PC-3 (cell line): ENCODE results near the gene TOLLIP. TPM values are rescaled to one million over a fixed set of nuclear protein-coding genes. Genes with fewer than 3 reads are reported as not detected.
"Not testable (repeated sequence)": the region's sequence is repeated elsewhere in the genome, so short reads cannot be mapped to it uniquely, and the experiment has no call there.

Experiments
- ATAC-seq: fragments of 200-7000 bp; cut with Tn5 transposase; 2 replicates; pipeline ENCODE4 v1.9.1; 2020; ENCODE audit warnings: mild to moderate bottlenecking, moderate library complexity
- BruUV-seq: library from RNA; stranded (reverse); fragments of 400-500 nt; replicated peaks from 2 replicates; lab custom pipeline; 2021; lab: Mats Ljungman, UMichigan
- CTCF ChIA-PET: fragments of 300-600 bp; sonication (Branson Sonifier 250); formaldehyde crosslinking; loops from one replicate; lab custom pipeline; 2022; ENCODE audit warnings: antibody characterized with exemption; lab: Charles Lee
- POLR2A ChIA-PET: fragments of 300-600 bp; sonication (Branson Sonifier 250); formaldehyde crosslinking; loops from one replicate; lab custom pipeline; 2022; ENCODE audit warnings: antibody characterized with exemption; ENCODE audit not compliant: unreplicated experiment; lab: Charles Lee
- DNase-seq: peaks from one replicate; pipeline ENCODE4 v3.0.0-alpha.2; 2015
- H2AFZ ChIP-seq: fragments of 300-600 bp; sonication (generic); 2 replicates; pipeline ENCODE4 v1.6.0; 2016; ENCODE audit warnings: antibody characterized with exemption, low read length
- H3F3A ChIP-seq: fragments of 300-600 bp; sonication (generic); one replicate; pipeline ENCODE4 v1.6.0; 2017; ENCODE audit warnings: antibody characterized with exemption, low read length, control low read depth, mild to moderate bottlenecking; ENCODE audit not compliant: unreplicated experiment
- H3K27ac ChIP-seq: fragments of 300-600 bp; sonication (generic); 2 replicates; pipeline ENCODE4 v1.5.1; 2016; ENCODE audit warnings: mild to moderate bottlenecking, low read length
- H3K27me3 ChIP-seq: fragments of 300-600 bp; sonication (generic); 2 replicates; pipeline ENCODE4 v1.6.1; 2016; ENCODE audit warnings: low read length, mixed read lengths
- H3K36me3 ChIP-seq: fragments of 300-600 bp; sonication (generic); 2 replicates; pipeline ENCODE4 v1.6.1; 2016; ENCODE audit warnings: low read depth, mixed run types, low read length, mixed read lengths
- H3K4me1 ChIP-seq: fragments of 300-600 bp; sonication (generic); 2 replicates; pipeline ENCODE4 v1.5.1; 2016; ENCODE audit warnings: low read length; ENCODE audit not compliant: insufficient read depth
- H3K4me2 ChIP-seq: fragments of 300-600 bp; sonication (generic); 2 replicates; pipeline ENCODE4 v1.6.0; 2016; ENCODE audit warnings: low read length
- H3K4me3 ChIP-seq: fragments of 300-600 bp; sonication (generic); 2 replicates; pipeline ENCODE4 v1.5.1; 2016; ENCODE audit warnings: mild to moderate bottlenecking, low read length, mixed read lengths
- H3K79me2 ChIP-seq: fragments of 300-600 bp; sonication (generic); 2 replicates; pipeline ENCODE4 v1.6.1; 2017; ENCODE audit warnings: low read length, mixed read lengths
- H3K9ac ChIP-seq: fragments of 300-600 bp; sonication (generic); 2 replicates; pipeline ENCODE4 v1.6.0; 2016; ENCODE audit warnings: mild to moderate bottlenecking, low read length
- H3K9me2 ChIP-seq: fragments of 300-600 bp; sonication (generic); replicated peaks from 2 replicates; pipeline ENCODE4 v1.6.1; 2016; ENCODE audit warnings: mixed run types, low read length, mixed read lengths
- H3K9me3 ChIP-seq: fragments of 300-600 bp; sonication (generic); 2 replicates; pipeline ENCODE4 v1.6.1; 2016; ENCODE audit warnings: low read length, mixed read lengths
- H4K20me1 ChIP-seq: fragments of 300-600 bp; sonication (generic); 2 replicates; pipeline ENCODE4 v1.6.1; 2016; ENCODE audit warnings: low read length, mixed read lengths
- EZH2 ChIP-seq: fragments of 300-600 bp; sonication (generic); IDR thresholded peaks from one replicate; pipeline ENCODE4 v1.6.1; 2017; ENCODE audit warnings: antibody characterized with exemption, mild to moderate bottlenecking, low read length; ENCODE audit not compliant: unreplicated experiment
- EZH2phosphoT487 ChIP-seq: fragments of 300-600 bp; sonication (generic); IDR thresholded peaks from 2 replicates; pipeline ENCODE4 v1.6.1; 2018; ENCODE audit warnings: mild to moderate bottlenecking, antibody characterized with exemption, low read length, borderline replicate concordance
- intact Hi-C: fragments of 100-400 bp; cut with micrococcal nuclease; formaldehyde crosslinking; loops from 2 replicates; pipeline ENCODE4 v1.9.0; 2023
- total RNA-seq: library from RNA; depleted of rRNA; stranded (reverse); fragments of >200 nt; gene quantifications from 2 replicates; pipeline ENCODE4 v1.2.3, GENCODE V29; 2014
- TF ChIP-seq, protein P1 (sequence below): fragments of 300-600 bp; sonication (generic); conservative IDR thresholded peaks from 2 replicates; pipeline ENCODE4 v1.5.1; 2017; ENCODE audit warnings: antibody characterized with exemption, low read depth, mild to moderate bottlenecking, low read length

Gene TOLLIP
- total RNA-seq, 1 experiment from 2014 or later: 43.2 TPM

DNA sequence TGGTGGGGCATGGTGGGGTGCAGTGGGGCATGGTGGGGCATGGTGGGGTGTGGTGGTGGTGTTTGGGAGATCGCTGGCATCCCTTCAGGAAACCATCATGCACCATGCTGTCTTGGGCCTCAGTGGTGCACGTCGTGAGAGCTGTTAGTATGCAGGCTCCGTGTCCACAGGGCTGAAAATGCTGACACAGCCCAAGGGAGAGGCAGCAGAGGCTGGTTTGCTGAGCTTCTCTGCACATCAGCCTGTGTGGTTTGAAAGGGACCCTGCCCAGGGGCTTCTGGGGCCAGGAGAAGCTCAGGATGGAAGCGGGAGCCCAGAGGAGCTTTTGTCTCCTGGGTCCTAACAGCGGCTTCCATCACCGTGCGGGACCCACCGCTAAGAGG is 56.3 kb downstream of the TOLLIP start:
- no peak overlapping the region for H3K27ac ChIP-seq
- H3F3A ChIP-seq: no peaks in the 10 kb centered on the region
- H3K36me3 ChIP-seq: no peaks in the 10 kb centered on the region
- H2AFZ ChIP-seq: no peak overlapping the region
- H3K27me3 ChIP-seq: no peaks in the 10 kb centered on the region
- no peaks in the 10 kb centered on the region for H3K4me1 ChIP-seq
- no peaks in the 10 kb centered on the region for H4K20me1 ChIP-seq
- no peaks in the 10 kb centered on the region for H3K9me3 ChIP-seq
- no peaks in the 10 kb centered on the region for H3K9me2 ChIP-seq
- DNase-seq (no peak), ATAC-seq (no peak)
- H3K79me2 ChIP-seq: no peaks in the 10 kb centered on the region
- BruUV-seq: no TSS peak
- ChIA-PET POLR2A (no interaction called here), CTCF (no interaction called here)
- no peak overlapping the region for H3K9ac ChIP-seq
- no peak overlapping the region for H3K4me3 ChIP-seq
- intact Hi-C loops: no loop called here
- no peak overlapping the region for H3K4me2 ChIP-seq
- TF ChIP-seq EZH2phosphoT487 (no peak), EZH2 (no peak)
- TF ChIP-seq, protein P1, sequence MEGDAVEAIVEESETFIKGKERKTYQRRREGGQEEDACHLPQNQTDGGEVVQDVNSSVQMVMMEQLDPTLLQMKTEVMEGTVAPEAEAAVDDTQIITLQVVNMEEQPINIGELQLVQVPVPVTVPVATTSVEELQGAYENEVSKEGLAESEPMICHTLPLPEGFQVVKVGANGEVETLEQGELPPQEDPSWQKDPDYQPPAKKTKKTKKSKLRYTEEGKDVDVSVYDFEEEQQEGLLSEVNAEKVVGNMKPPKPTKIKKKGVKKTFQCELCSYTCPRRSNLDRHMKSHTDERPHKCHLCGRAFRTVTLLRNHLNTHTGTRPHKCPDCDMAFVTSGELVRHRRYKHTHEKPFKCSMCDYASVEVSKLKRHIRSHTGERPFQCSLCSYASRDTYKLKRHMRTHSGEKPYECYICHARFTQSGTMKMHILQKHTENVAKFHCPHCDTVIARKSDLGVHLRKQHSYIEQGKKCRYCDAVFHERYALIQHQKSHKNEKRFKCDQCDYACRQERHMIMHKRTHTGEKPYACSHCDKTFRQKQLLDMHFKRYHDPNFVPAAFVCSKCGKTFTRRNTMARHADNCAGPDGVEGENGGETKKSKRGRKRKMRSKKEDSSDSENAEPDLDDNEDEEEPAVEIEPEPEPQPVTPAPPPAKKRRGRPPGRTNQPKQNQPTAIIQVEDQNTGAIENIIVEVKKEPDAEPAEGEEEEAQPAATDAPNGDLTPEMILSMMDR: no peak

DNA sequence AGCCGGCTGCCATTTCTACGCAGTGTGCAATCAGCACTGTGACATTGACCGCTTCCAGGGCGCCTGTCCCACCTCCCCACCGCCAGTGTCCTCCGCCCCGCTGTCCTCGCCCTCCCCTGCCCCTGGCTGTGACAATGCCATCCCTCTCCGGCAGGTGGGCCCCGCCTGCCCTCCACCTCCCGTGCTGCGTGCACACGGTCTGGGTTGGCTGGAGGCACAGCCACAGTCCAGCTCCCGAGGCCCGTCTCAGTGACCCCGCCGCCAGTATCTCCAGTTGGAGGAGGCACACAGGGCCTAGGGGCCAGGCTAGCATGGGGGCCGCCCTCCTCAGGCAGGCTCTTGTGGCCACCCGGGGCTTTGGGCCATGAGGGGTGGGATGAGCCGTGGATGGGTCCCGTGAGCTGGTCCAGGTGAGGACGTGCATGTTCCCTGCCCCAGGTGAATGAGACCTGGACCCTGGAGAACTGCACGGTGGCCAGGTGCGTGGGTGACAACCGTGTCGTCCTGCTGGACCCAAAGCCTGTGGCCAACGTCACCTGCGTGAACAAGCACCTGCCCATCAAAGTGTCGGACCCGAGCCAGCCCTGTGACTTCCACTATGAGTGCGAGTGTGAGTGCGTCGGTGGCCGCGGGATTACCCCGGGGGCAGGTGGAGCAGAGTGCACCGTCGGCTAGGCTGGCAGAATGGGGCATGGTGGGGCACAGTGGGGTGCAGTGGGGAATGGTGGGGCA is 56.9 kb downstream of the TOLLIP start:
- Histone ChIP-seq H3K4me3 (no peak overlapping the region), H3K27me3 (no peaks in the 10 kb centered on the region), H3K4me1 (no peaks in the 10 kb centered on the region), H3F3A (no peaks in the 10 kb centered on the region), H3K4me2 (no peak overlapping the region), H3K9ac (no peak overlapping the region), H4K20me1 (no peaks in the 10 kb centered on the region), H3K27ac (no peak overlapping the region), H3K36me3 (no peaks in the 10 kb centered on the region), H3K9me3 (no peaks in the 10 kb centered on the region), H3K9me2 (no peaks in the 10 kb centered on the region), H3K79me2 (no peaks in the 10 kb centered on the region), H2AFZ (no peak overlapping the region)
- POLR2A ChIA-PET: no interaction called here
- ATAC-seq (peak; percentile 4; the same call in 1 of the 2 replicates), DNase-seq (no peak)
- no peak for TF ChIP-seq EZH2phosphoT487
- TF ChIP-seq, protein P1: no peak
- TF ChIP-seq EZH2: no peak
- CTCF ChIA-PET: no interaction called here
- no TSS peak for BruUV-seq
- intact Hi-C loops: no loop called here

DNA sequence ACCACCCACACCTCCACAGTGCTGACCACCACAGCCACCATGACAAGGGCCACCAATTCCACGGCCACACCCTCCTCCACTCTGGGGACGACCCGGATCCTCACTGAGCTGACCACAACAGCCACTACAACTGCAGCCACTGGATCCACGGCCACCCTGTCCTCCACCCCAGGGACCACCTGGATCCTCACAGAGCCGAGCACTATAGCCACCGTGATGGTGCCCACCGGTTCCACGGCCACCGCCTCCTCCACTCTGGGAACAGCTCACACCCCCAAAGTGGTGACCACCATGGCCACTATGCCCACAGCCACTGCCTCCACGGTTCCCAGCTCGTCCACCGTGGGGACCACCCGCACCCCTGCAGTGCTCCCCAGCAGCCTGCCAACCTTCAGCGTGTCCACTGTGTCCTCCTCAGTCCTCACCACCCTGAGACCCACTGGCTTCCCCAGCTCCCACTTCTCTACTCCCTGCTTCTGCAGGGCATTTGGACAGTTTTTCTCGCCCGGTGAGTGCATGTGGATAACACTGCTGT is 58.1 kb downstream of the TOLLIP start:
- no peaks in the 10 kb centered on the region for H4K20me1 ChIP-seq
- H3K27ac ChIP-seq: no peak overlapping the region
- DNase-seq (no peak), ATAC-seq (no peak)
- H3K4me3 ChIP-seq: no peak overlapping the region
- no peak overlapping the region for H3K9ac ChIP-seq
- no peaks in the 10 kb centered on the region for H3K79me2 ChIP-seq
- TF ChIP-seq EZH2phosphoT487 (no peak), EZH2 (no peak)
- TF ChIP-seq, protein P1: no peak
- no peaks in the 10 kb centered on the region for H3K9me2 ChIP-seq
- BruUV-seq: no TSS peak
- intact Hi-C loops: no loop called here
- no peak overlapping the region for H2AFZ ChIP-seq
- no peaks in the 10 kb centered on the region for H3K27me3 ChIP-seq
- H3K4me2 ChIP-seq: no peak overlapping the region
- no peaks in the 10 kb centered on the region for H3K9me3 ChIP-seq
- no peaks in the 10 kb centered on the region for H3K4me1 ChIP-seq
- H3F3A ChIP-seq: no peaks in the 10 kb centered on the region
- POLR2A ChIA-PET: no interaction called here
- CTCF ChIA-PET: no interaction called here
- no peaks in the 10 kb centered on the region for H3K36me3 ChIP-seq

DNA sequence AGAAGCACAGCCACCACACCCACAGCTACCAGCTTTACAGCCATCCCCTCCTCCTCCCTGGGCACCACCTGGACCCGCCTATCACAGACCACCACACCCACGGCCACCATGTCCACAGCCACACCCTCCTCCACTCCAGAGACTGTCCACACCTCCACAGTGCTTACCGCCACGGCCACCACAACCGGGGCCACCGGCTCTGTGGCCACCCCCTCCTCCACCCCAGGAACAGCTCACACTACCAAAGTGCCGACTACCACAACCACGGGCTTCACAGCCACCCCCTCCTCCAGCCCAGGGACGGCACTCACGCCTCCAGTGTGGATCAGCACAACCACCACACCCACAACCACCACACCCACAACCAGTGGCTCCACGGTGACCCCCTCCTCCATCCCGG is 59.0 kb downstream of the TOLLIP start:
- H3K27me3 ChIP-seq, H3K27ac ChIP-seq, CTCF ChIA-PET, H3K79me2 ChIP-seq, H3K4me2 ChIP-seq, DNase-seq, BruUV-seq, H3K9ac ChIP-seq, H3F3A ChIP-seq, POLR2A ChIA-PET, H3K4me1 ChIP-seq, H3K4me3 ChIP-seq, intact Hi-C loops, ATAC-seq, H3K9me3 ChIP-seq, H2AFZ ChIP-seq, H3K36me3 ChIP-seq, H4K20me1 ChIP-seq, H3K9me2 ChIP-seq: not testable (repeated sequence)
